22Rv1 (cell line): ENCODE measurements around the gene URB2.

Source experiments
- ZFX ChIP-seq: fragments of 450-650 bp; IDR thresholded peaks from 2 replicates; pipeline ENCODE4 v1.6.1; 2017; ENCODE audit warnings: antibody characterized with exemption, borderline replicate concordance
- TF ChIP-seq, protein P1 (sequence below): fragments of 450-650 bp; IDR thresholded peaks from 2 replicates; pipeline ENCODE4 v1.5.1; 2017; ENCODE audit warnings: mild to moderate bottlenecking

DNA sequence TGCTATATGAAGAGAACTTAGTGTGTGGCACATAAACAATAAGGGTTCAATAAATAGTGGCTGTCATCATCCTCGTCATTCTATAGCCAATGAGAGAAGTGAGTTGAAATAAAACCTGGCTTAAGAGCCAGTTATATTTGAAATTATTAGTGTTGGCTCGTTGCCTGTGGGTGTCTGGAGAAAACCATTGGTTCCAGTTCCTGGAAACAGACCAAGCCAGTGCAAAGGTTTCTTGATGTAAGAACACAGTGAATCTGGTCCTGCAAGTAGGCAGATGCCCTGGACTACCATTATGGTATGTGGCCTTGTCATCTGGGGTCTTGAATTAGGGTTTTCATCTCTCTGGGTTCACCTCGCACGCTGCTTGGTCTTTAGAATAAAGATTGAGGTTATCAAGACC, 43.3 kb downstream of the URB2 start:
- TF ChIP-seq, protein P1, sequence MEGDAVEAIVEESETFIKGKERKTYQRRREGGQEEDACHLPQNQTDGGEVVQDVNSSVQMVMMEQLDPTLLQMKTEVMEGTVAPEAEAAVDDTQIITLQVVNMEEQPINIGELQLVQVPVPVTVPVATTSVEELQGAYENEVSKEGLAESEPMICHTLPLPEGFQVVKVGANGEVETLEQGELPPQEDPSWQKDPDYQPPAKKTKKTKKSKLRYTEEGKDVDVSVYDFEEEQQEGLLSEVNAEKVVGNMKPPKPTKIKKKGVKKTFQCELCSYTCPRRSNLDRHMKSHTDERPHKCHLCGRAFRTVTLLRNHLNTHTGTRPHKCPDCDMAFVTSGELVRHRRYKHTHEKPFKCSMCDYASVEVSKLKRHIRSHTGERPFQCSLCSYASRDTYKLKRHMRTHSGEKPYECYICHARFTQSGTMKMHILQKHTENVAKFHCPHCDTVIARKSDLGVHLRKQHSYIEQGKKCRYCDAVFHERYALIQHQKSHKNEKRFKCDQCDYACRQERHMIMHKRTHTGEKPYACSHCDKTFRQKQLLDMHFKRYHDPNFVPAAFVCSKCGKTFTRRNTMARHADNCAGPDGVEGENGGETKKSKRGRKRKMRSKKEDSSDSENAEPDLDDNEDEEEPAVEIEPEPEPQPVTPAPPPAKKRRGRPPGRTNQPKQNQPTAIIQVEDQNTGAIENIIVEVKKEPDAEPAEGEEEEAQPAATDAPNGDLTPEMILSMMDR = no peak
- no peak for TF ChIP-seq ZFX
